ENCODE data around the gene GDF9. TPM values are rescaled to one million over a fixed set of nuclear protein-coding genes. Genes with fewer than 3 reads are reported as not detected.

GDF9 gene
- total RNA-seq, 1 experiment from 2014 or later: 0.94 TPM

GRCh38 chr5:132825033-132825833 is 41.0 kb downstream of the GDF9 start:
- no peak overlapping the region for H3K27ac Mint-ChIP-seq (ENCODE audit: unreplicated experiment)
- no peaks in the 10 kb centered on the region for H3K9me3 Mint-ChIP-seq (ENCODE audit: low read depth, unreplicated experiment)
- peaks cover 13% of the 10 kb centered on the region for H3K4me1 Mint-ChIP-seq (ENCODE audit: low read depth, unreplicated experiment)
- no TSS peak for BruUV-seq (replicated peaks)
- no peaks in the 10 kb centered on the region for H3K27me3 Mint-ChIP-seq (ENCODE audit: unreplicated experiment)
- no peak for DNase-seq
- no peak overlapping the region for H3K4me3 Mint-ChIP-seq (ENCODE audit: low read depth, unreplicated experiment)
- H3K36me3 Mint-ChIP-seq (ENCODE audit: insufficient read depth, unreplicated experiment): peaks cover 26% of the 10 kb centered on the region
- intact Hi-C loops (cut with micrococcal nuclease; ENCODE audit: unreplicated experiment): loop anchor here (10.0 kb wide), 1 partner anchor 240 kb away; no protein-coding TSS in a partner anchor
- CTCF ChIA-PET: no interaction called here
- TF ChIP-seq, protein P1, sequence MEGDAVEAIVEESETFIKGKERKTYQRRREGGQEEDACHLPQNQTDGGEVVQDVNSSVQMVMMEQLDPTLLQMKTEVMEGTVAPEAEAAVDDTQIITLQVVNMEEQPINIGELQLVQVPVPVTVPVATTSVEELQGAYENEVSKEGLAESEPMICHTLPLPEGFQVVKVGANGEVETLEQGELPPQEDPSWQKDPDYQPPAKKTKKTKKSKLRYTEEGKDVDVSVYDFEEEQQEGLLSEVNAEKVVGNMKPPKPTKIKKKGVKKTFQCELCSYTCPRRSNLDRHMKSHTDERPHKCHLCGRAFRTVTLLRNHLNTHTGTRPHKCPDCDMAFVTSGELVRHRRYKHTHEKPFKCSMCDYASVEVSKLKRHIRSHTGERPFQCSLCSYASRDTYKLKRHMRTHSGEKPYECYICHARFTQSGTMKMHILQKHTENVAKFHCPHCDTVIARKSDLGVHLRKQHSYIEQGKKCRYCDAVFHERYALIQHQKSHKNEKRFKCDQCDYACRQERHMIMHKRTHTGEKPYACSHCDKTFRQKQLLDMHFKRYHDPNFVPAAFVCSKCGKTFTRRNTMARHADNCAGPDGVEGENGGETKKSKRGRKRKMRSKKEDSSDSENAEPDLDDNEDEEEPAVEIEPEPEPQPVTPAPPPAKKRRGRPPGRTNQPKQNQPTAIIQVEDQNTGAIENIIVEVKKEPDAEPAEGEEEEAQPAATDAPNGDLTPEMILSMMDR (IDR thresholded peaks at IDR 0.05; ENCODE audit: unreplicated experiment): no peak

DNA sequence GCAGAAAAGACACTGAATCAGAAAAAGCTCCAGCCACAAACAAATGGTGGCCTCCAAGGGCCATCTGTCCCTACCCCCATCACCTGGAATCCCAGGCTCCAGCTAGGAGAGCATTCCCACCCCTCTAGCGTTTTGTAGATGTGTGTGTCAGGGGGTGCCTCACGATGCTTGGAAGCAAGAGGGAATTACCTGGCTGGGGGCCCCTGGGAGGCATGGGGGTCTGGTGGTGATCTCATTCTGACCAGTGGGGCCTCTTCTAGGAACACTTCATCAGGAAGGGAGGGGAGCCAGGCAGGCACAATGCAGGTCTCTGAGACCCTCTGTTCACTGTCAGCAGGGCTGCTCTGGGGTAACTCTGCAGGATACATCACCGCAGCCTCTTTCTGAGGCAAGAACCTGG is 41.8 kb downstream of the GDF9 start:
- TF ChIP-seq, protein P1 (IDR thresholded peaks at IDR 0.05; ENCODE audit: unreplicated experiment): no peak
- Mint-ChIP-seq H3K9me3 (ENCODE audit: low read depth, unreplicated experiment) (no peaks in the 10 kb centered on the region), H3K4me1 (ENCODE audit: low read depth, unreplicated experiment) (peaks cover 16% of the 10 kb centered on the region), H3K36me3 (ENCODE audit: insufficient read depth, unreplicated experiment) (peaks cover 21% of the 10 kb centered on the region), H3K4me3 (ENCODE audit: low read depth, unreplicated experiment) (no peak overlapping the region), H3K27ac (ENCODE audit: unreplicated experiment) (no peak overlapping the region), H3K27me3 (ENCODE audit: unreplicated experiment) (no peaks in the 10 kb centered on the region)
- no TSS peak for BruUV-seq (replicated peaks)
- DNase-seq: no peak
- CTCF ChIA-PET: no interaction called here
- intact Hi-C loops (cut with micrococcal nuclease; ENCODE audit: unreplicated experiment): loop anchor here (10.0 kb wide), 1 partner anchor 240 kb away; no protein-coding TSS in a partner anchor

DNA sequence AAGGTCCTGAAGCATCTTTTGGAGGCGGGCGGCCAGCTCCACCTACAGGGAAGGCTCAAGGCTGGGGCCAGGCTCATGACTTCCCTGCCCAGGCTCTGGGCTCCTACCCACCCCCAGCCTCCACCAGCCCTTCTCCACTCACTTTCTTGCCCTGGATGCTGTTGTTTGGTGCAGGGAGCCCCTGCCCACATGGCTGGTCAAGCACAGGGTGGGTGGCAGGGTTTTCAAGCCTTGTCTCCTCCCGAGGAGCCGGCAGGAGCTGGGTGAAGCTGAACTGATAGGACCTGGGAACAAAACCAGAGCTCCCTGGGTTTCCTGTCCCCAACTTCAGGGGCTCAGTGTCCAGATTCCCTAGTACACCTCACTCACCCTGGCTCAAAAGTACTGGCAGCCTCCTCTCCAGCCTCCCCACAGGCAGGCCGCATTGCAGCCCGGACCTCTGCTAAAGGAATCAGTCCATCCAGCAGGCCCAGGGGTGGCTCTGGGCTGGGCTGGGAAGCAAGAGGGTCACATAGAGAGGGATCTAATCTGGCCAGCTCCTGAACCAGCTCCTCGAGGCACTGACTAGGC is 42.7 kb downstream of the GDF9 start:
- TF ChIP-seq, protein P1 (IDR thresholded peaks at IDR 0.05; ENCODE audit: unreplicated experiment): no peak
- peaks cover 13% of the 10 kb centered on the region for H3K36me3 Mint-ChIP-seq (ENCODE audit: insufficient read depth, unreplicated experiment)
- H3K4me3 Mint-ChIP-seq (ENCODE audit: low read depth, unreplicated experiment): no peak overlapping the region
- intact Hi-C loops (cut with micrococcal nuclease; ENCODE audit: unreplicated experiment): loop anchor here (10.0 kb wide), 1 partner anchor 239 kb away; no protein-coding TSS in a partner anchor
- H3K27ac Mint-ChIP-seq (ENCODE audit: unreplicated experiment): no peak overlapping the region
- no peaks in the 10 kb centered on the region for H3K27me3 Mint-ChIP-seq (ENCODE audit: unreplicated experiment)
- BruUV-seq (replicated peaks): no TSS peak
- peaks cover 9% of the 10 kb centered on the region for H3K4me1 Mint-ChIP-seq (ENCODE audit: low read depth, unreplicated experiment)
- DNase-seq: no peak
- CTCF ChIA-PET: no interaction called here
- H3K9me3 Mint-ChIP-seq (ENCODE audit: low read depth, unreplicated experiment): no peaks in the 10 kb centered on the region

DNA sequence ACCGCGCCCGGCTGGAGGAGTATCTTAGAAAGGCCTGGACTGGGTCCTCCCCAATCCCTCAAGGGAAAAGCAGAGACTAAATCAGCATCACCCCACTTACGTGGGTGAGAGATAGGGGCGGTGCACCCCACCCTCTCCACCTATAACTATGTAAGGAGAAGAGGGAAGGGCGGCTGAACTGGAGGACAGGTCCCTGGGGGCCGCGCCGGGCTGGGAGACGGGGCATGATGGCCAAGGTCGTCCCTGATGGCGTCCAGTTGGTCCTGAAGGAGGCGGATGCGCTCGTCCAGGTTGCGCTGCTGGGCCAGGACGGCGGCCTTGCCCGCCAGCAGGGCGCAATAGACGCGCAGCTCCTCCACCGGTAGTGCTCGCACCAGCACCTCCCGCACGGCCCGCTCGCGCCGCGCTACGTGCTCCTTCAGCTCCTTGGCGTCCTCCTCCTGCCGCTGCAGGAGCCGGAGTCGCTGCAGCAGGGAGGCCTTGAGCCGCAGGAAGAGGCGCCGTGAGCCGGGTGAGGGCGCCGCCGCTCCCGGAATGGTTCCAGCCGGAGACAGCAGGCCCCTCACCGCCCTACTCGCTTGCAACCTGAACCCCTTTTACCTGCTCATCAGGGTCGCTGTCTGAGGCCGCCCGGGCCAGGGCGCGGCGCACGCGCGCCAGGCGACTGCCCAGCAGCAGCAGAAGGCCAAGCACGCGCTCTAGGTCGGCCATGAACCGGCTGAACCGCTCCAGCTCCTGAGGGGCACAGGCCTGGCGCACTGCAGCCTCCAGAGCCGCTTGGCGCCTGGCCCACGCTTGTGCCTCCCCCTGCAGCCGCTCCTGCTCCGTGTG is 43.4 kb downstream of the GDF9 start:
- Mint-ChIP-seq H3K27me3 (ENCODE audit: unreplicated experiment) (no peaks in the 10 kb centered on the region), H3K4me1 (ENCODE audit: low read depth, unreplicated experiment) (peaks cover 9% of the 10 kb centered on the region), H3K9me3 (ENCODE audit: low read depth, unreplicated experiment) (no peaks in the 10 kb centered on the region), H3K4me3 (ENCODE audit: low read depth, unreplicated experiment) (no peak overlapping the region), H3K36me3 (ENCODE audit: insufficient read depth, unreplicated experiment) (peaks cover 13% of the 10 kb centered on the region), H3K27ac (ENCODE audit: unreplicated experiment) (no peak overlapping the region)
- DNase-seq: no peak
- no TSS peak for BruUV-seq (replicated peaks)
- intact Hi-C loops (cut with micrococcal nuclease; ENCODE audit: unreplicated experiment): loop anchor here (10.0 kb wide), 1 partner anchor 238 kb away; no protein-coding TSS in a partner anchor
- CTCF ChIA-PET: interaction anchor here (0.6 kb wide), 1 partner anchor 215 kb away, joined by 3 read pairs; no protein-coding TSS in a partner anchor
- TF ChIP-seq, protein P1 (IDR thresholded peaks at IDR 0.05; ENCODE audit: unreplicated experiment): no peak

Data from Calu3 (cell line).